VCaP (cell line): ENCODE data around the gene PACS1.
"Not testable (repeated sequence)": the region's sequence is repeated elsewhere in the genome, so short reads cannot be mapped to it uniquely, and the experiment has no call there.

Experiments used
- H3K27ac ChIP-seq: fragments of 450-650 bp; 2 replicates; pipeline ENCODE4 v1.5.1; 2017
- CTCF ChIP-seq: fragments of 450-650 bp; conservative IDR thresholded peaks from 2 replicates; pipeline ENCODE4 v1.5.1; 2017; ENCODE audit warnings: mild to moderate bottlenecking, moderate library complexity

The PACS1 gene

GRCh38 chr11:66107600-66108510 lies 37.8 kb downstream of the PACS1 start:
- no peak overlapping the region for H3K27ac ChIP-seq
- no peak for TF ChIP-seq CTCF

- H3K27ac ChIP-seq: no peak overlapping the region
- no peak for TF ChIP-seq CTCF
These were observed 39.2 kb downstream of the PACS1 start for GRCh38 chr11:66109294-66109693.

GRCh38 chr11:66111158-66111557 lies 41.1 kb downstream of the PACS1 start:
- TF ChIP-seq CTCF: no peak
- no peak overlapping the region for H3K27ac ChIP-seq

- TF ChIP-seq CTCF: no peak
- no peak overlapping the region for H3K27ac ChIP-seq
These were observed 42.0 kb downstream of the PACS1 start for GRCh38 chr11:66112041-66112491.

GRCh38 chr11:66112601-66113499 lies 42.8 kb downstream of the PACS1 start:
- no peak overlapping the region for H3K27ac ChIP-seq
- no peak for TF ChIP-seq CTCF

- not testable (repeated sequence) for H3K27ac ChIP-seq
These were observed 44.9 kb downstream of the PACS1 start for GRCh38 chr11:66114957-66115356.

GRCh38 chr11:66115638-66116301 lies 45.7 kb downstream of the PACS1 start:
- no peak overlapping the region for H3K27ac ChIP-seq
- no peak for TF ChIP-seq CTCF
